HEK293 (cell line): Measurements from ENCODE around the gene SLC25A42.

Experiments
- CTCF ChIP-seq: fragments of 450-650 bp; formaldehyde crosslinking; IDR thresholded peaks from 2 replicates; pipeline ENCODE4 v1.5.1; 2016; ENCODE audit warnings: missing biosample characterization, missing genetic modification characterization
- KLF16 ChIP-seq: fragments of 450-650 bp; formaldehyde crosslinking; IDR thresholded peaks from 2 replicates; pipeline ENCODE4 v1.5.1; 2017; ENCODE audit warnings: missing biosample characterization, missing genetic modification characterization
- KLF17 ChIP-seq: fragments of 450-650 bp; formaldehyde crosslinking; IDR thresholded peaks from 2 replicates; pipeline ENCODE4 v1.5.1; 2016; ENCODE audit warnings: missing biosample characterization, missing genetic modification characterization
- REST ChIP-seq: fragments of 450-650 bp; formaldehyde crosslinking; IDR thresholded peaks from 2 replicates; pipeline ENCODE4 v1.5.1; 2016; ENCODE audit warnings: missing biosample characterization, missing genetic modification characterization
- ZFP37 ChIP-seq: fragments of 450-650 bp; formaldehyde crosslinking; IDR thresholded peaks from 2 replicates; pipeline ENCODE4 v1.5.1; 2016; ENCODE audit warnings: missing biosample characterization, missing genetic modification characterization
- ZNF148 ChIP-seq: fragments of 450-650 bp; formaldehyde crosslinking; IDR thresholded peaks from 2 replicates; pipeline ENCODE4 v1.5.0; 2017; ENCODE audit warnings: missing biosample characterization, missing genetic modification characterization, borderline replicate concordance
- ZNF24 ChIP-seq: fragments of 450-650 bp; formaldehyde crosslinking; IDR thresholded peaks from 2 replicates; pipeline ENCODE4 v1.5.1; 2016; ENCODE audit warnings: missing biosample characterization, missing genetic modification characterization
- ZNF416 ChIP-seq: fragments of 450-650 bp; formaldehyde crosslinking; IDR thresholded peaks from 2 replicates; pipeline ENCODE4 v1.5.1; 2016; ENCODE audit warnings: missing biosample characterization, missing genetic modification characterization
- ZSCAN5A ChIP-seq: fragments of 450-650 bp; formaldehyde crosslinking; IDR thresholded peaks from 2 replicates; pipeline ENCODE4 v1.5.1; 2016; ENCODE audit warnings: missing biosample characterization, missing genetic modification characterization
- TF ChIP-seq, protein P1 (sequence below): sonication (generic); formaldehyde crosslinking; IDR thresholded peaks from 2 replicates; pipeline ENCODE4 v1.8.1; 2022; ENCODE audit warnings: mild to moderate bottlenecking, moderate library complexity, missing genetic modification reagents
- TF ChIP-seq, protein P2 (sequence below): fragments of 450-650 bp; formaldehyde crosslinking; IDR thresholded peaks from 2 replicates; pipeline ENCODE4 v1.5.1; 2016; ENCODE audit warnings: missing biosample characterization, missing genetic modification characterization, low read depth
- TF ChIP-seq, protein P3 (sequence below): fragments of 450-650 bp; formaldehyde crosslinking; IDR thresholded peaks from 2 replicates; pipeline ENCODE4 v1.5.1; 2016; ENCODE audit warnings: missing biosample characterization, missing genetic modification characterization

DNA sequence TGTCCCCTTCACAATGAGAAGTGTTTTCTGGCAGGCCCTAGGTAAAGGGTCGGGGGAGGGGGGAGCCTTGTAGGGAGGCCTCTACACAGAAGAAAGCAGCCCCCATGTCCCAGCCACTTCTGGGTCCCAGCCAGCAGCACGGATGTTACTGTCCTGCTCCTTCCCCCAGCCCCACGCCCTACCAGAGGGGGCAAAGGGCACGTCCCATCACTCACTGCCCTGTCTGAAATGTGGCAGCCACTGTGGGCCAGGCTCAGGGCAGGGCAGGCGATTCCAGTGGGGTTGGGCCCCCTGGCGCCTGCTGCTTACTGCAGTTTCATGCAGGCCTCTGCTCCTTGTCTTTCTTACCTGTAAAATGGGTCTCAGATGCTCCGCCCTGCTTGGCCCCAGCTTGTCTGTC lies 6.1 kb upstream of the SLC25A42 start:
- TF ChIP-seq CTCF (tag by site-specific recombination) (no peak), REST (tag by site-specific recombination) (no peak), ZFP37 (no peak), KLF16 (tag by site-specific recombination) (no peak), ZNF148 (tag by site-specific recombination) (no peak), ZNF24 (tag by site-specific recombination) (no peak), KLF17 (tag by site-specific recombination) (no peak), ZNF416 (tag by site-specific recombination) (no peak), ZSCAN5A (no peak)
- TF ChIP-seq, protein P1, sequence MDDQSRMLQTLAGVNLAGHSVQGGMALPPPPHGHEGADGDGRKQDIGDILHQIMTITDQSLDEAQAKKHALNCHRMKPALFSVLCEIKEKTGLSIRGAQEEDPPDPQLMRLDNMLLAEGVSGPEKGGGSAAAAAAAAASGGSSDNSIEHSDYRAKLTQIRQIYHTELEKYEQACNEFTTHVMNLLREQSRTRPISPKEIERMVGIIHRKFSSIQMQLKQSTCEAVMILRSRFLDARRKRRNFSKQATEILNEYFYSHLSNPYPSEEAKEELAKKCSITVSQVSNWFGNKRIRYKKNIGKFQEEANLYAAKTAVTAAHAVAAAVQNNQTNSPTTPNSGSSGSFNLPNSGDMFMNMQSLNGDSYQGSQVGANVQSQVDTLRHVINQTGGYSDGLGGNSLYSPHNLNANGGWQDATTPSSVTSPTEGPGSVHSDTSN (CRISPR knock-in tag) = no peak
- TF ChIP-seq, protein P2, sequence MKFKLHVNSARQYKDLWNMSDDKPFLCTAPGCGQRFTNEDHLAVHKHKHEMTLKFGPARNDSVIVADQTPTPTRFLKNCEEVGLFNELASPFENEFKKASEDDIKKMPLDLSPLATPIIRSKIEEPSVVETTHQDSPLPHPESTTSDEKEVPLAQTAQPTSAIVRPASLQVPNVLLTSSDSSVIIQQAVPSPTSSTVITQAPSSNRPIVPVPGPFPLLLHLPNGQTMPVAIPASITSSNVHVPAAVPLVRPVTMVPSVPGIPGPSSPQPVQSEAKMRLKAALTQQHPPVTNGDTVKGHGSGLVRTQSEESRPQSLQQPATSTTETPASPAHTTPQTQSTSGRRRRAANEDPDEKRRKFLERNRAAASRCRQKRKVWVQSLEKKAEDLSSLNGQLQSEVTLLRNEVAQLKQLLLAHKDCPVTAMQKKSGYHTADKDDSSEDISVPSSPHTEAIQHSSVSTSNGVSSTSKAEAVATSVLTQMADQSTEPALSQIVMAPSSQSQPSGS (tag by site-specific recombination) = no peak
- TF ChIP-seq, protein P3, sequence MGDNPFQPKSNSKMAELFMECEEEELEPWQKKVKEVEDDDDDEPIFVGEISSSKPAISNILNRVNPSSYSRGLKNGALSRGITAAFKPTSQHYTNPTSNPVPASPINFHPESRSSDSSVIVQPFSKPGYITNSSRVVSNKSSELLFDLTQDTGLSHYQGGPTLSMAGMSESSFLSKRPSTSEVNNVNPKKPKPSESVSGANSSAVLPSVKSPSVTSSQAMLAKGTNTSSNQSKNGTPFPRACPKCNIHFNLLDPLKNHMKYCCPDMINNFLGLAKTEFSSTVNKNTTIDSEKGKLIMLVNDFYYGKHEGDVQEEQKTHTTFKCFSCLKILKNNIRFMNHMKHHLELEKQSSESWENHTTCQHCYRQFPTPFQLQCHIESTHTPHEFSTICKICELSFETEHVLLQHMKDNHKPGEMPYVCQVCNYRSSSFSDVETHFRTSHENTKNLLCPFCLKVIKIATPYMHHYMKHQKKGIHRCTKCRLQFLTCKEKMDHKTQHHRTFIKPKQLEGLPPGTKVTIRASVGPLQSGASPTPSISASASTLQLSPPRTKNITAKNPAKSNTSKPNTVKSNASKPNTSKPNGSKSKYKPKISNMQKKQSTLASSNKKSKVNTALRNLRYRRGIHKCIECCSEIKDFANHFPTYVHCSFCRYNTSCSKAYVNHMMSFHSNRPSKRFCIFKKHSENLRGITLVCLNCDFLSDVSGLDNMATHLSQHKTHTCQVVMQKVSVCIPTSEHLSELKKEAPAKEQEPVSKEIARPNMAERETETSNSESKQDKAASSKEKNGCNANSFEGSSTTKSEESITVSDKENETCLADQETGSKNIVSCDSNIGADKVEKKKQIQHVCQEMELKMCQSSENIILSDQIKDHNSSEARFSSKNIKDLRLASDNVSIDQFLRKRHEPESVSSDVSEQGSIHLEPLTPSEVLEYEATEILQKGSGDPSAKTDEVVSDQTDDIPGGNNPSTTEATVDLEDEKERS (tag by site-specific recombination) = no peak
